ENCODE results near the gene WDR26.

DNA sequence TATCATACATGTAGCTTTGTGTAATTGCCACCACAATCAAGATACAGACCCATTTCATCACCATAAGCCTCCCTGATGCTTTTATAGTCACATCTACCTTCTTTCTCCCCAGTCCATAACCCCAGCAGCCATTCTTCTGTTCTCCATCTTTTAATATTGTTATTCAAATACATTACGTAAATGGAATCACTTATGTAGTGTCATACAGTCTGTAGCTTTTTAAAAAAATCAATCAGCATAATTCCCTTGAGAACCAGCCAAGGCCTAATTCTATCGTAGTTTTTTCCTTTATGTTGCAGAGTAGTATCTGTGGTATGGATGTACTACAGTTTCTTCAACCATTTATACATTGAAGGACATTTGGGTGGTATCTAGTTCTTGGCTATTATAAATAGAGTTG lies 31.6 kb upstream of the WDR26 start:
- TF ChIP-seq, protein P1, sequence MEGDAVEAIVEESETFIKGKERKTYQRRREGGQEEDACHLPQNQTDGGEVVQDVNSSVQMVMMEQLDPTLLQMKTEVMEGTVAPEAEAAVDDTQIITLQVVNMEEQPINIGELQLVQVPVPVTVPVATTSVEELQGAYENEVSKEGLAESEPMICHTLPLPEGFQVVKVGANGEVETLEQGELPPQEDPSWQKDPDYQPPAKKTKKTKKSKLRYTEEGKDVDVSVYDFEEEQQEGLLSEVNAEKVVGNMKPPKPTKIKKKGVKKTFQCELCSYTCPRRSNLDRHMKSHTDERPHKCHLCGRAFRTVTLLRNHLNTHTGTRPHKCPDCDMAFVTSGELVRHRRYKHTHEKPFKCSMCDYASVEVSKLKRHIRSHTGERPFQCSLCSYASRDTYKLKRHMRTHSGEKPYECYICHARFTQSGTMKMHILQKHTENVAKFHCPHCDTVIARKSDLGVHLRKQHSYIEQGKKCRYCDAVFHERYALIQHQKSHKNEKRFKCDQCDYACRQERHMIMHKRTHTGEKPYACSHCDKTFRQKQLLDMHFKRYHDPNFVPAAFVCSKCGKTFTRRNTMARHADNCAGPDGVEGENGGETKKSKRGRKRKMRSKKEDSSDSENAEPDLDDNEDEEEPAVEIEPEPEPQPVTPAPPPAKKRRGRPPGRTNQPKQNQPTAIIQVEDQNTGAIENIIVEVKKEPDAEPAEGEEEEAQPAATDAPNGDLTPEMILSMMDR (IDR thresholded peaks at IDR 0.05; ENCODE audit: low read depth, low read length, poor library complexity, severe bottlenecking), result no peak
- TF ChIP-seq EZH2phosphoT487 (IDR thresholded peaks at IDR 0.05; ENCODE audit: borderline replicate concordance, low read length), result no peak
